Measurements from ENCODE around the gene TTC9. TPM values are rescaled to one million over a fixed set of nuclear protein-coding genes. Genes with fewer than 3 reads are reported as not detected.

Gene TTC9
- total and polyA plus RNA-seq, 2 experiments from 2014 or later: 10.3 to 34.2 TPM

GRCh38 chr14:70665448-70666360 lies 24.0 kb downstream of the TTC9 start:
- H3K4me1 Mint-ChIP-seq: peaks cover 52% of the 10 kb centered on the region

More at GRCh38 chr14:70665448-70666360, 24.0 kb downstream of the TTC9 start:
- H3K9me2 ChIP-seq (ENCODE audit: insufficient read depth): peaks cover 12% of the 10 kb centered on the region
- H3K27ac ChIP-seq (ENCODE audit: low read depth): peak overlapping the region; percentile 67; the same call in 1 of the 2 replicates
- peaks cover 11% of the 10 kb centered on the region; the same call in 1 of the 2 replicates for H4K20me1 ChIP-seq (replicated peaks; ENCODE audit: insufficient read depth)
- no peak for DNase-seq (ENCODE audit: low spot score)
- TF ChIP-seq ZNF462 (CRISPR knock-in tag; IDR thresholded peaks at IDR 0.05) (no peak), ETS1 (IDR thresholded peaks at IDR 0.05) (no peak), EZH2 (IDR thresholded peaks at IDR 0.05; ENCODE audit: low read depth, unreplicated experiment) (no peak), STAT1 (IDR thresholded peaks at IDR 0.05; ENCODE audit: unreplicated experiment) (no peak), ZNF114 (CRISPR knock-in tag; IDR thresholded peaks at IDR 0.05) (no peak), POLR2AphosphoS5 (IDR thresholded peaks at IDR 0.05; ENCODE audit: low read depth) (no peak), JUNB (IDR thresholded peaks at IDR 0.05; ENCODE audit: unreplicated experiment) (no peak), ZNF331 (CRISPR knock-in tag; IDR thresholded peaks at IDR 0.05; ENCODE audit: low read depth) (no peak), EZH2phosphoT487 (IDR thresholded peaks at IDR 0.05; ENCODE audit: unreplicated experiment) (no peak), CTCF (conservative IDR thresholded peaks at IDR 0.05; ENCODE audit: low read depth in 2 of 2) (no peak), CREB1 (CRISPR knock-in tag; IDR thresholded peaks at IDR 0.05; ENCODE audit: low read depth) (no peak), REST (IDR thresholded peaks at IDR 0.05; ENCODE audit: unreplicated experiment) (no peak), NANOG (IDR thresholded peaks at IDR 0.05; ENCODE audit: borderline replicate concordance) (no peak)
- H3K4me1 ChIP-seq (ENCODE audit: insufficient read depth): peaks cover 30% of the 10 kb centered on the region
- no peaks in the 10 kb centered on the region for H3K27me3 ChIP-seq (ENCODE audit: insufficient read depth)
- H3F3A ChIP-seq (replicated peaks; ENCODE audit: low read depth): 0 out of 2 replicates have a peak, but pooled peaks cover 11% of the 10 kb centered on the region
- no peak overlapping the region for H2AFZ ChIP-seq
- peaks cover 30% of the 10 kb centered on the region for H3K36me3 ChIP-seq (ENCODE audit: insufficient read depth)
- H3K79me2 ChIP-seq (replicated peaks; ENCODE audit: insufficient read depth): peaks cover 74% of the 10 kb centered on the region
- peak overlapping the region; percentile 7 for H3K27ac Mint-ChIP-seq
- H3K9me3 Mint-ChIP-seq: no peaks in the 10 kb centered on the region
- no peak overlapping the region for H3K4me3 Mint-ChIP-seq
- H3K4me2 ChIP-seq: peak overlapping the region; percentile 4; the same call in 1 of the 2 replicates
- peaks cover 73% of the 10 kb centered on the region for H3K36me3 Mint-ChIP-seq (ENCODE audit: low read depth)
- H3K27me3 Mint-ChIP-seq (ENCODE audit: insufficient read depth, low read depth, poor library complexity): peaks cover 4% of the 10 kb centered on the region
- H3K4me3 ChIP-seq: no peak overlapping the region
- peak; percentile 58 for ATAC-seq
